GM12878 (cell line): ENCODE measurements around the gene PTPRD. TPM values are rescaled to one million over a fixed set of nuclear protein-coding genes. Genes with fewer than 3 reads are reported as not detected.

Experiments used
- ATAC-seq: fragments of 200-7000 bp; cut with Tn5 transposase; 3 replicates; pipeline ENCODE4 v1.9.1; 2020; ENCODE audit warnings: mild to moderate bottlenecking, moderate library complexity
- BruUV-seq: library from RNA; stranded (reverse); fragments of 400-500 nt; replicated peaks from 2 replicates; lab custom pipeline; 2021; lab: Mats Ljungman, UMichigan
- CTCF ChIA-PET: fragments of 300-600 bp; sonication (Branson Sonifier 250); formaldehyde crosslinking; extraction: SDS; loops from one replicate; lab custom pipeline; 2021; ENCODE audit warnings: inconsistent platforms; lab: Yijun Ruan, JAX
- POLR2A ChIA-PET: fragments of 350-600 bp; formaldehyde crosslinking; extraction: SDS; loops from one replicate; lab custom pipeline; 2021; ENCODE audit warnings: inconsistent platforms; lab: Charles Lee
- RAD21 ChIA-PET: fragments of 300-600 bp; sonication (Branson Sonifier 250); formaldehyde crosslinking; loops from one replicate; lab custom pipeline; 2023; ENCODE audit warnings: antibody characterized with exemption; ENCODE audit not compliant: unreplicated experiment; lab: Charles Lee
- SMC1A ChIA-PET: fragments of 300-600 bp; sonication (Branson Sonifier 250); formaldehyde crosslinking; loops from one replicate; lab custom pipeline; 2023; ENCODE audit not compliant: unreplicated experiment, uncharacterized antibody; lab: Charles Lee
- DNase-seq: peaks from one replicate; pipeline ENCODE4 v3.0.0-alpha.2; 2011; ENCODE audit warnings: low read depth, low spot score
- FAIRE-seq: peaks from 3 replicates; lab custom pipeline; 2011; peaks lifted over from hg19 to GRCh38; lab: Jason Lieb, UNC
- H2AFZ ChIP-seq: 2 replicates; pipeline ENCODE4 v1.6.0; 2011; ENCODE audit warnings: low read depth, low read length, control low read depth; ENCODE audit not compliant: control insufficient read depth
- H3K27ac ChIP-seq: 2 replicates; pipeline ENCODE4 v1.5.1; 2011; ENCODE audit warnings: control low read depth; ENCODE audit not compliant: control insufficient read depth, insufficient read depth
- H3K27me3 ChIP-seq, 2 experiments: replicated peaks in 1 of 2; 2 replicates each; pipeline versions ENCODE4 v1.6.0 to v1.6.1; 2011; ENCODE audit warnings: low read length in 1 of 2; ENCODE audit not compliant: control insufficient read depth in 2 of 2, insufficient read depth in 2 of 2
- H3K36me3 ChIP-seq, 2 experiments: 2 replicates each; pipeline ENCODE4 v1.5.1; 2011; ENCODE audit warnings: low read length in 1 of 2; ENCODE audit not compliant: control insufficient read depth in 2 of 2, insufficient read depth in 2 of 2
- H3K4me1 ChIP-seq: 2 replicates; pipeline ENCODE4 v1.6.1; 2011; ENCODE audit warnings: mild to moderate bottlenecking, low read length, moderate library complexity, mixed read lengths; ENCODE audit not compliant: control insufficient read depth, insufficient read depth
- H3K4me2 ChIP-seq: 2 replicates; pipeline ENCODE4 v1.6.0; 2011; ENCODE audit warnings: control low read depth; ENCODE audit not compliant: control insufficient read depth, insufficient read depth
- H3K4me3 ChIP-seq: fragments of 200-600 bp; sonication (generic); 2 replicates; pipeline ENCODE4 v1.5.1; 2016
- H3K79me2 ChIP-seq: 2 replicates; pipeline ENCODE4 v1.6.0; 2011; ENCODE audit warnings: low read length; ENCODE audit not compliant: control insufficient read depth, insufficient read depth
- H3K9ac ChIP-seq: 2 replicates; pipeline ENCODE4 v1.8.0; 2011; ENCODE audit warnings: low read length, control low read depth, mixed read lengths; ENCODE audit not compliant: control insufficient read depth, insufficient read depth
- H3K9me3 ChIP-seq: replicated peaks from 3 replicates; pipeline ENCODE4 v1.5.1; 2011; ENCODE audit warnings: mild to moderate bottlenecking, low read length; ENCODE audit not compliant: control insufficient read depth, insufficient read depth
- H4K20me1 ChIP-seq: 2 replicates; pipeline ENCODE4 v1.6.0; 2011; ENCODE audit not compliant: control insufficient read depth, insufficient read depth
- FOS ChIP-seq: IDR thresholded peaks from 3 replicates; pipeline ENCODE4 v1.6.1; 2011; ENCODE audit warnings: borderline replicate concordance; ENCODE audit not compliant: insufficient read length; ENCODE audit errors: extremely low read depth
- HDAC2 ChIP-seq: fragments of 200-600 bp; sonication (generic); IDR thresholded peaks from 2 replicates; pipeline ENCODE4 v1.6.1; 2017
- HDGF ChIP-seq: fragments of 450-650 bp; IDR thresholded peaks from 2 replicates; pipeline ENCODE4 v1.6.1; 2016; ENCODE audit warnings: antibody characterized with exemption
- JUNB ChIP-seq: IDR thresholded peaks from 2 replicates; pipeline ENCODE4 v1.6.1; 2016; ENCODE audit warnings: antibody characterized with exemption, mild to moderate bottlenecking
- KAT2A ChIP-seq: conservative IDR thresholded peaks from 2 replicates; pipeline ENCODE4 v1.6.1; 2011; ENCODE audit warnings: low read depth, low read length; ENCODE audit not compliant: control insufficient read depth
- MEF2B ChIP-seq: fragments of 450-650 bp; IDR thresholded peaks from 2 replicates; pipeline ENCODE4 v1.6.1; 2018; ENCODE audit warnings: mild to moderate bottlenecking, moderate library complexity; ENCODE audit not compliant: partially characterized antibody, poor library complexity, severe bottlenecking
- POLR2AphosphoS5 ChIP-seq: IDR thresholded peaks from 2 replicates; pipeline ENCODE4 v1.6.1; 2011; ENCODE audit warnings: mild to moderate bottlenecking, low read length, inconsistent platforms
- RELB ChIP-seq: fragments of 450-650 bp; IDR thresholded peaks from 2 replicates; pipeline ENCODE4 v1.6.1; 2017; ENCODE audit warnings: low read depth, mild to moderate bottlenecking, moderate library complexity
- SMAD5 ChIP-seq: IDR thresholded peaks from 2 replicates; pipeline ENCODE4 v1.6.1; 2016; ENCODE audit warnings: antibody characterized with exemption, low read depth
- SMC3 ChIP-seq: IDR thresholded peaks from 2 replicates; pipeline ENCODE4 v1.6.1; 2011; ENCODE audit warnings: low read length, improper control_type of control experiment, borderline replicate concordance
- SREBF2 ChIP-seq: IDR thresholded peaks from 2 replicates; pipeline ENCODE4 v1.6.1; 2012; ENCODE audit warnings: mild to moderate bottlenecking, low read length
- SUPT20H ChIP-seq: IDR thresholded peaks from 2 replicates; pipeline ENCODE4 v1.6.1; 2011; ENCODE audit warnings: low read depth, mild to moderate bottlenecking, low read length, moderate library complexity, borderline replicate concordance; ENCODE audit not compliant: control insufficient read depth
- TCF12 ChIP-seq: IDR thresholded peaks from 2 replicates; pipeline ENCODE4 v1.6.1; 2011; ENCODE audit warnings: low read depth, mild to moderate bottlenecking, low read length
- YBX1 ChIP-seq: fragments of 450-650 bp; IDR thresholded peaks from 2 replicates; pipeline ENCODE4 v1.6.1; 2016; ENCODE audit warnings: antibody characterized with exemption
- WGBS: methylation state at CpG from one replicate; pipeline ENCODE4 v1.1.6; 2016; ENCODE audit warnings: low lambda C conversion rate; ENCODE audit not compliant: insufficient replicate concordance, insufficient coverage; ENCODE audit errors: missing lambda C conversion rate; 5-methylcytosine and 5-hydroxymethylcytosine counted together
- in situ Hi-C: fragments of 300-500 bp; cut with MboI; formaldehyde crosslinking; loops from 9 replicates; pipeline ENCODE4 v1.14.3; 2018; ENCODE audit warnings: mixed read lengths
- intact Hi-C: fragments of 100-400 bp; cut with micrococcal nuclease; formaldehyde crosslinking; loops from one replicate; pipeline ENCODE4 v1.14.2; 2022; ENCODE audit not compliant: unreplicated experiment
- polyA plus RNA-seq, 11 experiments: library from polyadenylated mRNA; depleted of rRNA in 4 of 11; unstranded in 6 of 11; stranded (reverse) in 5 of 11; fragments of >200 nt; fragmentation: Nextera tagmentation in 4 of 11; fragmentation: Illumina TruSeq in 1 of 11; extraction: Ambion mirVana in 4 of 11; extraction: Trizol in 1 of 11; gene quantifications; 1 replicate in 1 of 11; 2 replicates in 10 of 11; pipeline versions ENCODE4 v1.2.1 to v1.2.3, GENCODE V29; 2011 to 2016; ENCODE audit warnings: inconsistent platforms in 2 of 11, missing spikeins in 2 of 11, low read depth in 1 of 11
- total RNA-seq, 4 experiments: library from RNA; depleted of rRNA in 3 of 4; stranded (reverse); fragments of >200 nt in 3 of 4; fragmentation: Illumina TruSeq in 1 of 4; extraction: Trizol in 1 of 4; gene quantifications; 2 replicates each; pipeline versions ENCODE4 v1.2.1 to v1.2.3, GENCODE V29; 2013 to 2021

PTPRD gene
- total and polyA plus RNA-seq, 10 of the 15 experiments (the other 5 are each of a cell fraction or from before 2014, with no cell fraction given) = under 0.01 to 0.05 (median 0.01) TPM; not detected in 7

GRCh38 chr9:8381601-8382000 lies 2231.2 kb downstream of the PTPRD start:
- no peak overlapping the region for H3K4me3 ChIP-seq
- 38% methylated on average over 3 of the region's 3 CpGs for WGBS
- H4K20me1 ChIP-seq = no peaks in the 10 kb centered on the region
- FAIRE-seq (no peak), ATAC-seq (no peak), DNase-seq (no peak)
- no peak overlapping the region for H2AFZ ChIP-seq
- intact Hi-C loops (no loop called here), in situ Hi-C loops (no loop called here)
- no TSS peak for BruUV-seq
- ChIA-PET SMC1A (interaction anchor here (0.6 kb wide), 1 partner anchor 58 kb away, joined by 3 read pairs; no protein-coding TSS in a partner anchor), CTCF (no interaction called here), RAD21 (no interaction called here), POLR2A (no interaction called here)
- no peak overlapping the region for H3K4me2 ChIP-seq
- TF ChIP-seq TCF12 = no peak
- no peak for TF ChIP-seq SMAD5
- TF ChIP-seq SUPT20H = no peak
- TF ChIP-seq JUNB = no peak
- no peak for TF ChIP-seq SMC3
- no peak for TF ChIP-seq RELB
- no peak for TF ChIP-seq SREBF2
- TF ChIP-seq HDAC2 = no peak
- TF ChIP-seq KAT2A = no peak
- no peak for TF ChIP-seq POLR2AphosphoS5
- no peak for TF ChIP-seq FOS
- no peak for TF ChIP-seq HDGF
- TF ChIP-seq YBX1 = no peak
- no peak for TF ChIP-seq MEF2B
- H3K27me3 ChIP-seq = no peaks in the 10 kb centered on the region
- H3K4me1 ChIP-seq = no peaks in the 10 kb centered on the region
- no peak overlapping the region for H3K9ac ChIP-seq
- no peaks in the 10 kb centered on the region for H3K79me2 ChIP-seq
- no peaks in the 10 kb centered on the region for H3K9me3 ChIP-seq
- no peak overlapping the region for H3K27ac ChIP-seq
- H3K36me3 ChIP-seq = no peaks in the 10 kb centered on the region
